ENCODE measurements around the gene SERPINC1.

DNA sequence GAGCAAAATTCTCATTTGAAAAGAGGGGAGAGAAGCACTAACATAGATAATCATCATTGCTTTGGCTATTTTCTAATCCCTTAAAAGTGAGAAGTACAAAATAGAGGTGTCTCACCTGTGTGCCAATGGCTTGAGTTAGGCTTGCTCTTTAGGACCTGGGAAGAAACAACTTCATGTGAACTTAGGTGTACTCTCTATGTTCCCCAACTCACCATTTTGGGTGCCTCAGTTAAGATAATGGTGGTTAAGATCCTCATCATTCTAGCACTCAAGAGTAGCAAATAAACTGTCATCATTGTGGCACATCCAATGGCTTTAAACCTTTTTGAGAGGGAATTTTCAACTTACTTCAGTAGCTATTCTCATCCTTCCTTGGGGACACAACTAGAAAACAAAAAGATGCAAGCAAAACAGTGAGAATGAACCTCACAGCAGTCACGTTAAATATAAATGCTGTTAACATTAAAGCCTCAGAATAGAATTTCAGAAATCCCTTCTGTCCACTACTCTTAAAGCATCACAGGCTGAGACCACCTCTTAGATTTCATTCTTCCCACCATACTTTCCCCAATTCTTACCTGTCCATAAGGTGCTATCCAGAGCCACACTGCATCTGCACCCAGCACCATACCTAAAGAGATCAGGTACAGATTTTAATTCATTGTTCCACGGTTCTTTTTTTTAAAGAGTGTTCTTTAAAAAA is 50.6 kb downstream of the SERPINC1 start:
- TF ChIP-seq, protein P1, sequence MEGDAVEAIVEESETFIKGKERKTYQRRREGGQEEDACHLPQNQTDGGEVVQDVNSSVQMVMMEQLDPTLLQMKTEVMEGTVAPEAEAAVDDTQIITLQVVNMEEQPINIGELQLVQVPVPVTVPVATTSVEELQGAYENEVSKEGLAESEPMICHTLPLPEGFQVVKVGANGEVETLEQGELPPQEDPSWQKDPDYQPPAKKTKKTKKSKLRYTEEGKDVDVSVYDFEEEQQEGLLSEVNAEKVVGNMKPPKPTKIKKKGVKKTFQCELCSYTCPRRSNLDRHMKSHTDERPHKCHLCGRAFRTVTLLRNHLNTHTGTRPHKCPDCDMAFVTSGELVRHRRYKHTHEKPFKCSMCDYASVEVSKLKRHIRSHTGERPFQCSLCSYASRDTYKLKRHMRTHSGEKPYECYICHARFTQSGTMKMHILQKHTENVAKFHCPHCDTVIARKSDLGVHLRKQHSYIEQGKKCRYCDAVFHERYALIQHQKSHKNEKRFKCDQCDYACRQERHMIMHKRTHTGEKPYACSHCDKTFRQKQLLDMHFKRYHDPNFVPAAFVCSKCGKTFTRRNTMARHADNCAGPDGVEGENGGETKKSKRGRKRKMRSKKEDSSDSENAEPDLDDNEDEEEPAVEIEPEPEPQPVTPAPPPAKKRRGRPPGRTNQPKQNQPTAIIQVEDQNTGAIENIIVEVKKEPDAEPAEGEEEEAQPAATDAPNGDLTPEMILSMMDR (IDR thresholded peaks at IDR 0.05): no peak
- no peak for TF ChIP-seq POLR2A (IDR thresholded peaks at IDR 0.05)
